CD4-positive, CD25-positive, alpha-beta regulatory T cell (primary cell): ENCODE data around the gene EZR. TPM values are rescaled to one million over a fixed set of nuclear protein-coding genes. Genes with fewer than 3 reads are reported as not detected.
"Not testable (repeated sequence)": the region's sequence is repeated elsewhere in the genome, so short reads cannot be mapped to it uniquely, and the experiment has no call there.

Experiments used
- ATAC-seq, 2 donors: fragments of 150-1000 bp; cut with Tn5 transposase; one replicate each; pipeline ENCODE4 v1.10.0; 2021; ENCODE audit warnings: low read depth in 2 of 2, moderate number of reproducible peaks in 2 of 2, moderate library complexity in 1 of 2
- DNase-seq, 3 donors: peaks; one replicate each; pipeline versions ENCODE4 v3.0.0 to v3.0.0-alpha.2; 2012 to 2022; ENCODE audit warnings: mixed read lengths in 1 of 3
- H3K27ac ChIP-seq: one replicate; pipeline ENCODE4 v1.7.0; 2013; ENCODE audit warnings: mild to moderate bottlenecking, low read length; ENCODE audit not compliant: insufficient read depth, poor library complexity, severe bottlenecking
- H3K27me3 ChIP-seq: one replicate; pipeline ENCODE4 v1.7.0; 2013; ENCODE audit warnings: low read length; ENCODE audit not compliant: control insufficient read depth, insufficient read depth
- H3K36me3 ChIP-seq: one replicate; pipeline ENCODE4 v1.7.0; 2013; ENCODE audit warnings: mild to moderate bottlenecking, low read length, moderate library complexity; ENCODE audit not compliant: control insufficient read depth, insufficient read depth
- H3K4me1 ChIP-seq: 2 replicates; pipeline ENCODE4 v1.7.0; 2013; ENCODE audit warnings: mild to moderate bottlenecking, low read length; ENCODE audit not compliant: insufficient read depth, control insufficient read depth, poor library complexity, severe bottlenecking
- H3K4me3 ChIP-seq: one replicate; pipeline ENCODE4 v1.7.0; 2013; ENCODE audit warnings: low read depth, mild to moderate bottlenecking, low read length, moderate library complexity
- H3K9me3 ChIP-seq, 2 experiments: 1 replicate in 1 of 2; 2 replicates in 1 of 2; pipeline ENCODE4 v1.7.0; 2013; ENCODE audit warnings: low read length in 2 of 2, mild to moderate bottlenecking in 1 of 2, moderate library complexity in 1 of 2; ENCODE audit not compliant: control insufficient read depth in 2 of 2
- H3K27ac Mint-ChIP-seq, 3 donors: one replicate each; pipeline ENCODE4 v1.8.0; 2020 to 2022; ENCODE audit warnings: mild to moderate bottlenecking in 3 of 3, mixed read lengths in 3 of 3, moderate library complexity in 2 of 3
- H3K27me3 Mint-ChIP-seq: one replicate; pipeline ENCODE4 v1.8.0; 2022; ENCODE audit warnings: mild to moderate bottlenecking, mixed read lengths
- H3K36me3 Mint-ChIP-seq: one replicate; pipeline ENCODE4 v1.8.0; 2020; ENCODE audit warnings: mixed read lengths
- H3K4me1 Mint-ChIP-seq, 4 donors: one replicate each; pipeline ENCODE4 v1.8.0; 2020 to 2022; ENCODE audit warnings: mixed read lengths in 4 of 4, mild to moderate bottlenecking in 1 of 4
- H3K4me3 Mint-ChIP-seq, 4 donors: one replicate each; pipeline ENCODE4 v1.8.0; 2020 to 2022; ENCODE audit warnings: mild to moderate bottlenecking in 4 of 4, mixed read lengths in 4 of 4, moderate library complexity in 3 of 4
- H3K9me3 Mint-ChIP-seq, 7 donors: one replicate each; pipeline ENCODE4 v1.8.0; 2020 to 2022; ENCODE audit warnings: mixed read lengths in 7 of 7, mild to moderate bottlenecking in 3 of 7, moderate library complexity in 2 of 7
- polyA plus RNA-seq, 4 donors: library from polyadenylated mRNA; unstranded; fragments of 300-500 nt; fragmentation: Illumina TruSeq; gene quantifications; one replicate each; pipeline ENCODE4 v1.2.3, GENCODE V29; 2021
- total RNA-seq: library from RNA; stranded (reverse); gene quantifications from one replicate; pipeline ENCODE4 v1.2.3, GENCODE V29; 2022

Gene EZR
- total and polyA plus RNA-seq, 5 donors from 2014 or later, result 310 to 559 (median 396) TPM

DNA sequence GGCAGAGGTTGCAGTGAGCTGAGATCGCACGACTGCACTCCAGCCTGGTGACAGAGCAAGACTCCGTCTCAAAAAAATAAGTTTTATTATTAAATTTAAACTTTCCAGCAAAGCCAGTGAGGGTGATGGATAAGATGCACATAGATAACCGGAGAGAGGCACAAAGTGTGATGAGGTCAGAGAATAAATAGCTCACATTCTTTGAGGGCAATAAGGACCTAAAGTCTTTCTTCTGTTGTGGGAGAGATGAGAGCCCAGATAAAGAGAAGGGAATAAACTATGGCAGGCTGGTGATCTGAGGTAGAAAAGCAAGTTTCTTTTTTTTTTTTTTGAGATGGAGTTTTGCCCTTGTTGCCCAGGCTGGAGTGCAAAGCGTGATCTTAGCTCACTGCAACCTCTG is 20.6 kb upstream of the EZR start:
- peaks cover 0 to 7% (median 0%) of the 10 kb centered on the region in 7 donors for H3K9me3 Mint-ChIP-seq
- no peak overlapping the region for H3K27ac ChIP-seq
- peaks cover 8% of the 10 kb centered on the region for H3K27me3 Mint-ChIP-seq
- no peak overlapping the region for H3K4me3 ChIP-seq
- DNase-seq (no peak), ATAC-seq (no peak)
- no peaks in the 10 kb centered on the region for H3K4me1 ChIP-seq
- no peak overlapping the region for H3K4me3 Mint-ChIP-seq
- no peaks in the 10 kb centered on the region for H3K9me3 ChIP-seq
- H3K4me1 Mint-ChIP-seq, result peaks cover 0 to 5% (median 3%) of the 10 kb centered on the region in 4 donors
- H3K27me3 ChIP-seq, result peaks cover 2% of the 10 kb centered on the region
- no peak overlapping the region for H3K27ac Mint-ChIP-seq
- H3K36me3 Mint-ChIP-seq, result peaks cover 8% of the 10 kb centered on the region
- H3K36me3 ChIP-seq, result no peaks in the 10 kb centered on the region

DNA sequence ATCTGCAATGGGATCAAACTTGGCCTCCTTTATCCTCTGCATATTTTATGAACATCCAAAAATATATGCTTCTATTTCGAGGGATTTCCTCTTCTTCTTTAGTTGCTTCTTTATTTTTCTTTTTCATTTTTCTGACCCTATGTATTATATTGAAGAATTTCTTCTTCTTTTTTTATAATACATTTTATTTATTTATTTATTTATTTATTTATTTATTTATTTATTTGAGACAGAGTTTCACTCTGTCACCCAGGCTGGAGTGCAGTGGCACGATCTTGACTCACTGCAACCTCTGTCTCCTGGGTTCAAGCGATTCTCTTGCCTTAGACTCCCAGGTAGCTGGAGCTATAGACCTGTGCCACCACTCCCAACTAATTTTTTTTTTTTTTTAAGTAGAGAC is 19.6 kb upstream of the EZR start:
- not testable (repeated sequence) for H3K36me3 Mint-ChIP-seq, H3K9me3 ChIP-seq, H3K36me3 ChIP-seq, ATAC-seq, H3K4me3 Mint-ChIP-seq, H3K27ac ChIP-seq, H3K27ac Mint-ChIP-seq, H3K9me3 Mint-ChIP-seq, DNase-seq, H3K4me1 Mint-ChIP-seq, H3K27me3 ChIP-seq, H3K4me1 ChIP-seq, H3K27me3 Mint-ChIP-seq, H3K4me3 ChIP-seq

DNA sequence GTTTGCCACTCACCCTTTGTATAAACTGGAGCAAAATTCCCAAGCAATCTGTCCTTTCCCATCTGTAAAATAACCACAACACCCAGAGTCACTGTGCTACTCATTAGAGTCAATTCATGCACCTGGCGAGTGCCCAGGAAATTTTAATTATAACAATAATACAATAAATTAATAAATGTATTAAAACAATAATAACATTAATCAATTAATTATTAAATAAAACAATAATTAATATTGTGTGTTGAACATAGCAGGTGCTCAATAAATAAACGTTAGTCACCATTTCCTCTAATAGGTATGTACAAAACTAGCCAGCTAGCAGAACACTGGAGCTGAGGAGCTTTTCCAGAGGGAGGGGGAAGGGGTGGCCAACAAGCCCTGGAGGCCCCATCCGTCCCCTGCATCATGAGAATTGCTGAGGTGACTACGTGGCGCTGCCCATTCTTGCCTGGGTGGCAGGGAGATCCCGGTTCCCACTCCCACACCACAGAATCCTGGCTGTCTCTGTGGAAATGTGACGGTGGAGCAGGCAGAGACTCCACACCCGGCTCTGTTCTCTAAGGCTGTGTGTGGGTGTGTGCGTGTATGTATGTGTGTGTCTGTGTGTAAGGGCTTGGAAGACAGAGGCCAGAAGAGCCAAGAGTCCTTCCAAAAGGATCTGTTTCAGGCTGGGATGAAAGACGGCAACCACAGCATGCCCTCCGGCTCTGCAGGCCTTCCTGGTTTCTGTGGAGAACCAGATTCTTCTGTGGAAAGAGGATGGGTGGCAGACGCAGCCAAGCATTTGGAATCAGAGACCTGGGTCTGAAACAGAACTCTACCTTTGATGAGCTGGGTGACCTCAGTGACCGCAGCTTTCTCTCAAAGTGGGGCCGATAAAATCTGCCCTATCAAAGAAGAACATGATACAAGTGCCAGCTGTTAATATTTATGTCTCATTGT is 18.8 kb upstream of the EZR start:
- no peak overlapping the region for H3K27ac Mint-ChIP-seq
- peaks cover 0 to 5% (median under 1%) of the 10 kb centered on the region in 4 donors for H3K4me1 Mint-ChIP-seq
- DNase-seq (no peak), ATAC-seq (no peak)
- Histone ChIP-seq H3K4me3 (no peak overlapping the region), H3K27ac (no peak overlapping the region), H3K9me3 (no peaks in the 10 kb centered on the region), H3K4me1 (no peaks in the 10 kb centered on the region), H3K36me3 (no peaks in the 10 kb centered on the region), H3K27me3 (peaks cover 2% of the 10 kb centered on the region)
- peaks cover 7% of the 10 kb centered on the region for H3K36me3 Mint-ChIP-seq
- peaks cover 0 to 7% (median 0%) of the 10 kb centered on the region in 7 donors for H3K9me3 Mint-ChIP-seq
- H3K4me3 Mint-ChIP-seq, result no peak overlapping the region
- H3K27me3 Mint-ChIP-seq, result no peaks in the 10 kb centered on the region

DNA sequence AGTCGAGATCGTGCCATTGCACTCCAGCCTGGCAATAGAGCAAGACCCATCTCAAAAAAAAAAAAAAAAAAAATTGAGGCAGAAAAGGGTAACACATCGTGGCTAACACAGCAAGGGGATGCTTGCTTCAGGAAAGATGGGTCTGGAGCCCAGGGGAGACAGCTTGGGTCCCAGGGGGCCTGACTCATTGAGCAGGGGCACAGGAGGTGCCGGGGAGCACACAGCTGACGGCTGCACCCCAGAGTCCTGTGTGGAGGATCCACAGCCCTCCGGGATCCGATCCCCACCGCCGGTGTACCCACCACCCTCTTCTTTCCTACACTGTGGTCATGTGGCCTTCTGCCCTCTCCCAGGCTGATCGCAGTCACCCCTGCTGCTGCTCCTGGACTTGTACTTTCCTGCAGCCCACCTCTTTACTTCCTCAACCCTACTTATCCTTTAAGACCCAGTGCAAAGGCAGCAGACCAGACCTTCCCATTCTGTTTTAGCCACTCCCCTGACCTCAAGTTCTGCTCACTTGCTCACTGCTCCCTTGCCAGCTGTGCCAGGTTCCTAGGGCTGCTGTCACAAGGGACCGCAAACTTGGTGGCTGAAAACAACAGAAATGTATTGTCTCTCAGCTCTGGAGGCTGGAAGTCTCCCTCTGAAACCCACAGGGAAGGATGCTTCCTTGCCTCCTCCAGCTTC is 17.6 kb upstream of the EZR start:
- H3K9me3 ChIP-seq, result no peaks in the 10 kb centered on the region
- peaks cover 3% of the 10 kb centered on the region for H3K36me3 Mint-ChIP-seq
- peak overlapping the region in 2 of 3 donors; percentile 39 to 44 for H3K27ac Mint-ChIP-seq
- H3K9me3 Mint-ChIP-seq, result peaks cover 0 to 5% (median 0%) of the 10 kb centered on the region in 7 donors
- no peaks in the 10 kb centered on the region for H3K4me1 ChIP-seq
- peaks cover 2% of the 10 kb centered on the region for H3K27me3 ChIP-seq
- no peak overlapping the region for H3K4me3 ChIP-seq
- no peak for ATAC-seq
- no peaks in the 10 kb centered on the region for H3K36me3 ChIP-seq
- peaks cover 2% of the 10 kb centered on the region for H3K27me3 Mint-ChIP-seq
- H3K4me3 Mint-ChIP-seq, result no peak overlapping the region
- H3K4me1 Mint-ChIP-seq, result peaks cover 0 to 2% (median 0%) of the 10 kb centered on the region in 4 donors
- DNase-seq, result no peak
- no peak overlapping the region for H3K27ac ChIP-seq

DNA sequence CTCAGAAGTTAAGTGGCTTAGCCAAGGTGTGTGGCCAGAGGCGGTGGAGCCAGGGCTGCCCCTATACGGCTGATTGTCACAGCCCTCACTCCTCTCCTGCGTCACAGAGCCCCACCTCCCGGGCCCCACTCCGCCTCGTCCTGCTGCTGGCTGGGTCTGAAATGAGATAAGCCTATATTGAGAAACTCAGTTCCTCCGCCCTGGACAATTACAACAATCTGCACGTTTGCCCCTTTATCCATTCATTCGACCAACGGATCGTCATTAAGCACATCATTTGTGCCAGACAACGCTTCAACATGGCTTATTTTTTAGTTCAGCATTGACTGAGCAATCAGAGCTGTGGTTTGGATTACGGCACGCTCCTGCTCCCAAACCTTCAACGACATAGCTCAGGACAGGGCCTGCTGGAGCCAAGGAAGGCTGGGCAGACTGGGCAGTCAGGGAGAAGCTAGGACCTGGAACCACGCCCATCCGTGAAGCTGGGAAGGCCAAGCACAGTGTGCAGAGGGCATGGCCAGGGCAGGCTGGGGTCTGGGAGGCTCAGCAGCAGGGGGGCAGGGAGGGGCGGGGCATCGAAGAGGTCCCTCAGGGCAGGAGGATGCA is 16.6 kb upstream of the EZR start:
- Histone ChIP-seq H3K4me3 (no peak overlapping the region), H3K27ac (no peak overlapping the region), H3K4me1 (no peaks in the 10 kb centered on the region), H3K27me3 (peaks cover 2% of the 10 kb centered on the region), H3K36me3 (no peaks in the 10 kb centered on the region), H3K9me3 (no peaks in the 10 kb centered on the region)
- DNase-seq (no peak), ATAC-seq (no peak)
- Mint-ChIP-seq H3K27ac (no peak overlapping the region), H3K4me1 (peaks cover 0 to 2% (median 0%) of the 10 kb centered on the region in 4 donors), H3K36me3 (peaks cover 3% of the 10 kb centered on the region), H3K4me3 (no peak overlapping the region), H3K9me3 (peaks cover 0 to 4% (median 0%) of the 10 kb centered on the region in 7 donors), H3K27me3 (peaks cover 4% of the 10 kb centered on the region)

DNA sequence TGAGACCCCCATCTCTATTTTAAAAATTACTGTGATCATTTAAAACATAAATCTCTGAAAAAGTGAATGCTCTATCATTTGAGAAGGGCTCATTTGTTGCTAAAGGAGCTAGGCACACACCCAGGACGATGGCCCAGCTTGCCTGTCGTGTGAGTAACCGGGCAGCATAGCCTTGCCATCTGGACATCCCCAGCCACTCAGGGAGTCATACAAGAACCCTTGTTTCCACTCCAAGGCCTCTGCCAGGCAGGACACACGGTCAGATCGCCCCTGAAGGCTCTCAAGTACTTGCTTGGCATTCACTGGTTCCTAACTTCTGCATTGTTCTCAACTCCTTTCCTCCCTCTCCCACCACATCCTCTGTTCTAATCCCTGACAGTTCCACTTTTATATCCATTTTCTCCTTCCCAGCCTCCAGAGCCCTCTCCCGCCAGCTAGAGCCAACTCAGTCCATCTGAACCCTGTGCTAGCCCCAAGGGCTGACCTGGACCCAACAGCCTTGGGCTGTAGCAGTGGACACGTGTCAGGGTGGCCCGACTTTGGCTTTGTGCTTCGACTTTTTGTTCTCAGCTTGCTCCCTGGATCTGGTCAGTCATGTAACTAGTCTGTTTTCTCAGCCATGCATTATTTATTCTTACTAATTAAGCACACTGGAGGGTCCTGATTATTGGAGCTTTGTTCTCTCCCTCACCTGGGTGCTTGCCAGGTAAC is 15.7 kb upstream of the EZR start:
- no peaks in the 10 kb centered on the region for H3K4me1 Mint-ChIP-seq
- H3K36me3 Mint-ChIP-seq, result no peaks in the 10 kb centered on the region
- Histone ChIP-seq H3K27me3 (peaks cover 2% of the 10 kb centered on the region), H3K4me1 (no peaks in the 10 kb centered on the region), H3K9me3 (no peaks in the 10 kb centered on the region), H3K36me3 (no peaks in the 10 kb centered on the region), H3K27ac (no peak overlapping the region), H3K4me3 (no peak overlapping the region)
- DNase-seq (no peak), ATAC-seq (no peak)
- no peaks in the 10 kb centered on the region for H3K9me3 Mint-ChIP-seq
- H3K4me3 Mint-ChIP-seq, result no peak overlapping the region
- H3K27ac Mint-ChIP-seq, result no peak overlapping the region
- H3K27me3 Mint-ChIP-seq, result peaks cover 4% of the 10 kb centered on the region

DNA sequence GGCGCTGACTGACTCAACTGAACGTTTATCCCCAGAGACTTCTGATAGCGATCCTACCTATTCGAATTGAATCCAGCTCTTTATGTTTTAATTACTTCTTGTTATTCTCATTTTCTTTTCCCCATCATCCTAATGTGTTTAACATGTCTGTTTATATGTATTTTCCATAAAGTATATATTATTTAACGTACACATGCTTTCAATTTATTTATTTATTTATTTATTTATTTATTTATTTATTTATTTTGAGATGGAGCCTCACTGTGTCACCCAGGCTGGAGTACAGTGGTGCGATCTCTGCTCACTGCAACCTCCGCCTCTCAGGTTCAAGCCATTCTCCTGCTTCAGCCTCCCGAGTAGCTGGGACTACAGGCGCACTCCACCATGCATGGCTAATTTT is 13.6 kb upstream of the EZR start:
- H3K36me3 Mint-ChIP-seq, H3K27me3 ChIP-seq, H3K4me1 Mint-ChIP-seq, H3K4me1 ChIP-seq, H3K4me3 Mint-ChIP-seq, H3K36me3 ChIP-seq, ATAC-seq, H3K27ac Mint-ChIP-seq, H3K9me3 Mint-ChIP-seq, H3K4me3 ChIP-seq, H3K9me3 ChIP-seq, DNase-seq, H3K27ac ChIP-seq, H3K27me3 Mint-ChIP-seq: not testable (repeated sequence)
